Nephron (organoid): ENCODE results near the gene CABP4.
"Not testable (repeated sequence)": the region's sequence is repeated elsewhere in the genome, so short reads cannot be mapped to it uniquely, and the experiment has no call there.

Experiments used
- H3K27ac Mint-ChIP-seq, 3 experiments: 2 replicates each; pipeline ENCODE4 v1.8.0; 2020; ENCODE audit warnings: mixed read lengths in 3 of 3, mild to moderate bottlenecking in 2 of 3, moderate library complexity in 1 of 3
- H3K27me3 Mint-ChIP-seq: 2 replicates; pipeline ENCODE4 v1.8.0; 2021; ENCODE audit warnings: low read depth, mild to moderate bottlenecking, moderate library complexity, mixed read lengths
- H3K36me3 Mint-ChIP-seq: 2 replicates; pipeline ENCODE4 v1.8.0; 2020; ENCODE audit warnings: low read depth, mixed read lengths
- H3K4me1 Mint-ChIP-seq: 2 replicates; pipeline ENCODE4 v1.8.0; 2020; ENCODE audit warnings: mixed read lengths
- H3K4me3 Mint-ChIP-seq, 3 experiments: 2 replicates each; pipeline ENCODE4 v1.8.0; 2020; ENCODE audit warnings: mild to moderate bottlenecking in 3 of 3, mixed read lengths in 3 of 3, moderate library complexity in 2 of 3
- H3K9me3 Mint-ChIP-seq: 2 replicates; pipeline ENCODE4 v1.8.0; 2020; ENCODE audit warnings: mixed read lengths
- TF ChIP-seq, protein P1 (sequence below), 3 experiments: fragments of 200-600 bp; sonication (generic); IDR thresholded peaks; one replicate each; pipeline ENCODE4 v1.5.0; 2021; ENCODE audit warnings: antibody characterized with exemption in 3 of 3; ENCODE audit not compliant: unreplicated experiment in 3 of 3

CABP4 gene

DNA sequence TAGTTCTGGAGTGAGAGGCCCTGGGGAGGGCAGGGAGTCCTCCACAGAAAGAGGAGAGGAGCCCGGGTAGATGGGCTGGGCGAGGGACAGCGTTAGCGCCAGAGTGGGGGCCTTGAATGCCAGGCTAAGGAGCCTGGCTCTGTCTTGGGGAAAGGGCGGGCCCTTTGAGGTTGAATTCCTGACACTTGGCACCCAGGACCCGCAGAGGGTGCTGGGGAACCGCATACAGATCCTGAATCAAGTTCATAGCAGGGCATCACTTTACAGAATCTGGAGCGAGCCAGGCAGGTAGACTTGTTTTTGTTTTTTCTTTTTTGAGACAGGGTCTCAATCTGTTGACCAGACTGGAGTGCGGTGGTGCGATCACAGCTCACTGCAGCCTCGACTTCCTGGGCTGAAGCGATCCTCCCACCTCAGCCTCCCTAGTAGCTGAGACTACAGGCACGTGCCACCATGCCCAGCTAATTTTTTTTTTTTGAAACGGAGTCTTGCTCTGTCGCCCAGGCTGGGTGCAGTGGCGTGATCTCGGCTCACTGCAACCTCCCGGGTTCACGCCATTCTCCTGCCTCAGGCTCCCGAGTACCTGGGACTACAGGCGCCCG lies 33.6 kb upstream of the CABP4 start:
- TF ChIP-seq, protein P1, sequence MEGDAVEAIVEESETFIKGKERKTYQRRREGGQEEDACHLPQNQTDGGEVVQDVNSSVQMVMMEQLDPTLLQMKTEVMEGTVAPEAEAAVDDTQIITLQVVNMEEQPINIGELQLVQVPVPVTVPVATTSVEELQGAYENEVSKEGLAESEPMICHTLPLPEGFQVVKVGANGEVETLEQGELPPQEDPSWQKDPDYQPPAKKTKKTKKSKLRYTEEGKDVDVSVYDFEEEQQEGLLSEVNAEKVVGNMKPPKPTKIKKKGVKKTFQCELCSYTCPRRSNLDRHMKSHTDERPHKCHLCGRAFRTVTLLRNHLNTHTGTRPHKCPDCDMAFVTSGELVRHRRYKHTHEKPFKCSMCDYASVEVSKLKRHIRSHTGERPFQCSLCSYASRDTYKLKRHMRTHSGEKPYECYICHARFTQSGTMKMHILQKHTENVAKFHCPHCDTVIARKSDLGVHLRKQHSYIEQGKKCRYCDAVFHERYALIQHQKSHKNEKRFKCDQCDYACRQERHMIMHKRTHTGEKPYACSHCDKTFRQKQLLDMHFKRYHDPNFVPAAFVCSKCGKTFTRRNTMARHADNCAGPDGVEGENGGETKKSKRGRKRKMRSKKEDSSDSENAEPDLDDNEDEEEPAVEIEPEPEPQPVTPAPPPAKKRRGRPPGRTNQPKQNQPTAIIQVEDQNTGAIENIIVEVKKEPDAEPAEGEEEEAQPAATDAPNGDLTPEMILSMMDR (IDR thresholded peaks at IDR 0.05; ENCODE audit: unreplicated experiment in 3 of 3) = no peak
- H3K27ac Mint-ChIP-seq = peak overlapping the region; percentile 55 to 93 (median 90)
- no peaks in the 10 kb centered on the region for H3K9me3 Mint-ChIP-seq
- H3K4me3 Mint-ChIP-seq = peak overlapping the region; percentile 72 to 82 (median 77)
- H3K36me3 Mint-ChIP-seq = no peaks in the 10 kb centered on the region
- H3K27me3 Mint-ChIP-seq = peaks cover 10% of the 10 kb centered on the region
- H3K4me1 Mint-ChIP-seq = peaks cover 13% of the 10 kb centered on the region

DNA sequence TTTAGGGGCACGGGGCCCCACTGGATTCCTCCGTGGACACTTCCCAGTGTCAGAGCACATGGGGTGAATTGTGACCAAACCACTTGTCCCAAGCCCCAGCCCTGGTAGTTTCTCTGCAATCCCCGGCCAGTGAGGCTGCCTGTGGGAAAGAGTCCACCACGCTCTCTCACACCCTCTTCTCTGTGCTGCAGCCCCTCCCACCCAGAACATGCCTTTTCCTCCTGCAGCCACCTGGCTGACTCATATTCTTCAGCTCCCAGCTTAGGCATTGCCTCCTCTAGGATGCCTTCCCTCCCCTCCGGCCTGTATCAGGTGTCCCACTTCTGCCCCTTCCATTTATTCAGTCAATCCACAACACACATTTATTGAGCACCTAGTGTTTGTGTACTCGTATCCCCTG lies 32.3 kb upstream of the CABP4 start:
- Mint-ChIP-seq H3K27me3 (peaks cover 2% of the 10 kb centered on the region), H3K4me1 (peaks cover 8% of the 10 kb centered on the region), H3K4me3 (peak overlapping the region; percentile 49 to 62 (median 49)), H3K27ac (peak overlapping the region in 2 of 3 experiments; percentile 53 to 74), H3K36me3 (no peaks in the 10 kb centered on the region), H3K9me3 (no peaks in the 10 kb centered on the region)
- TF ChIP-seq, protein P1 (IDR thresholded peaks at IDR 0.05; ENCODE audit: unreplicated experiment in 3 of 3) = no peak

DNA sequence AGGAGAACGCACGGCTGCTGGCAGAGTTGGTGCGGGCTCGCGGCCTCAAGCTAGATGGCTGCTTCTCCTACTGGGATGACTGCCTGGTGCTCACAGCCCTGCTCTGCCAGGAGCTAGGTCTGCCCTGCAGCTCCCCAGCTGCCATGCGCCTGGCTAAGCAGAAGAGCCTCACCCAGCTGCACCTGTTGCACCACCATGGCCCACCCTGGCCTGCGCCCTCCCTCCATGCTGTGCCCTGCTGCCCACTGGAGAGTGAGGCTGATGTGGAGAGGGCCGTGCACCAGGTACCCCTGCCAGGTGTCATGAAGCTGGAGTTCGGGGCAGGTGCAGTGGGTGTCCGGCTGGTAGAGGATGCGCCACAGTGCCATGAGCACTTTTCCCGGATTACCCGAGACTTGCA lies 31.7 kb upstream of the CABP4 start:
- Mint-ChIP-seq H3K4me1 (peaks cover 7% of the 10 kb centered on the region), H3K4me3 (no peak overlapping the region), H3K36me3 (no peaks in the 10 kb centered on the region), H3K27ac (no peak overlapping the region), H3K27me3 (no peaks in the 10 kb centered on the region), H3K9me3 (no peaks in the 10 kb centered on the region)
- TF ChIP-seq, protein P1 (IDR thresholded peaks at IDR 0.05; ENCODE audit: unreplicated experiment in 3 of 3) = no peak

DNA sequence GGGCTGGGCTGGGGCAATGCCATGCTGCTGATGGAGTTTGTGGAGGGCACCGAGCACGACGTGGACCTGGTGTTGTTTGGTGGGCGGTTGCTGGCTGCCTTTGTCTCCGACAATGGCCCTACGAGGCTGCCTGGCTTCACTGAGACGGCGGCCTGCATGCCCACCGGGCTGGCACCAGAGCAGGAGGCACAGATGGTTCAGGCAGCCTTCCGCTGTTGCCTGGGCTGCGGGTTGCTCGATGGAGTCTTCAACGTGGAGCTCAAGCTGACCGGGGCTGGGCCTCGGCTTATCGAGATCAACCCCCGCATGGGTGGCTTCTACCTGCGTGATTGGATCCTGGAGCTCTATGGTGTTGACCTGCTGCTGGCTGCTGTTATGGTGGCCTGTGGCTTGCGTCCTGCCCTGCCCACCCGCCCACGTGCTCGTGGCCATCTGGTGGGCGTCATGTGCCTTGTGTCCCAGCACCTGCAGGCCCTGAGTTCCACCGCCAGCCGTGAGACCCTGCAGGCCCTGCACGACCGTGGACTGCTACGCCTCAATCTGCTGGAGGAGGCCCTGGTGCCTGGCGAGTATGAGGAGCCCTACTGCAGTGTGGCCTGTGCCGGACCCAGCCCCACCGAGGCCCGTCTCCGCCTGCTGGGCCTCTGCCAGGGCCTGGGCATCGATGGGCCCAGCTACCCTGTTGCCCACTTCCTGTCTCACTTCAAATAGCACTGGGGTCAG lies 31.1 kb upstream of the CABP4 start:
- Mint-ChIP-seq H3K27me3 (no peaks in the 10 kb centered on the region), H3K36me3 (no peaks in the 10 kb centered on the region), H3K4me1 (peaks cover 7% of the 10 kb centered on the region), H3K27ac (no peak overlapping the region), H3K9me3 (no peaks in the 10 kb centered on the region), H3K4me3 (no peak overlapping the region)
- TF ChIP-seq, protein P1 (IDR thresholded peaks at IDR 0.05; ENCODE audit: unreplicated experiment in 3 of 3) = no peak

DNA sequence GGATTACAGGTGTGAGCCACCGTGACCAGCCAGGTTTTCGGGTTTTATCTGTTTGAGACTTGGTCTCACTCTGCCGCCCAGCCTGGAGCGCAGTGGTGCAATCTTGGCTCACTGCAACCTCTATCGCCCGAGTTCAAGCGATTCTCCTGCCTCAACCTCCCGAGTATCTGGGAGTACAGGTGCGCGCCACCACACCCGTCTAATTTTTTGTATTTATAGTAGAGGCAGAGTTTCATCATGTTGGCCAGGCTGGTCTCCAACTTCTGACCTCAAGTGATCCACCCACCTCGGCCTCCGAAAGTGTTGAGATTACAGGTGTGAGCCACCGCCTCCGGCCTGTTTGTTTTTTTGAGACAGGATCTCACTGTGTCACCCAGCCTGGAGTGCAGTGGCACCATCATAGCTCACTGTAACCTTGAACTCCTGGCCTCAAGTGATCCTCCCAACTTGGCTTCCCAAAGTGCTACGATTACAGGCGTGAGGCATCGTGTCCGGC lies 27.7 kb upstream of the CABP4 start:
- Mint-ChIP-seq H3K27ac (peak overlapping the region; percentile 92 to 98 (median 94)), H3K4me3 (peak overlapping the region; percentile 90 to 96 (median 95))
- not testable (repeated sequence) for H3K36me3 Mint-ChIP-seq, H3K4me1 Mint-ChIP-seq, H3K27me3 Mint-ChIP-seq, H3K9me3 Mint-ChIP-seq

DNA sequence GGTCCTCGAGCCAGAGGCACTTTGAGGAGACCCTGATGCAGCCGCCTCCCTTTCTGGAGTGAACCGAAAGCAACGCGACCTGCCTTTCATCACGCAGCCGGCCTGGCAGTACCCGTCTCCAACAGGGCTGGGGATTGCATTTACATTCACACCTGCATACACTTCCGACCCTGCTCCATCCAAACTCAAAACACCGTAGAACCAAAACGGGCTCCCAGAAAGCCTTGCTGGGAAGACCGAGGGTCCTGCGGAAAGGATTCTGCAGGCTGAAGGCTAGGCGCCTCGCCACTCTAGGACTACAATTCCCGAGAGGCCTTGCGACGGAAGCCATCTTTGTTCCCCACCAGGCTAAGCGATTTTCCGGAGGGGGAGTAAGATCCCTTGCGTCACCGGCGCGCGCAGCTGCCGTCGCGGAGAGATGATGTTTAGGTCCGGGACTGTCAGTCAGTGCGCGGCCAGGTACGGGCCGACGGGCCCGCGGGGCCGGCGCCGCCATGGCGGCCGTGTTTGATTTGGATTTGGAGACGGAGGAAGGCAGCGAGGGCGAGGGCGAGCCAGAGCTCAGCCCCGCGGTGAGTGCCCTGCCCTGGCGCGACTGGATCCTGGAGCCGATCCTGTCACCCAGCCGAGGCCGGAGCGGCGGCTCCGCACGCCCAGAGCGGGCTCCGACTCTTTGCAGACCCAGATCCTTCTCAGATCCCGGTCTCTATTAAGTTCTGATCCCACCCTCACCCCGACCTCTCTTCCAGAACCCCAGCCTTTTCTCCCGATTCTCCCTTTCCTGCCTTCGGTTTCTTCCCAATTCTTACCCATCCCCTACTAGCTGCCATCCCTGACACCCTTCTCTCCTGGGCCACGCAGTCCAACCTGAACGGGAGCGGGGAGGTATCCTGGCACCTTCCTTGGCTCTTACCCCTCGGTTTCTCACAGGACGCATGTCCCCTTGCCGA lies 26.8 kb upstream of the CABP4 start, which contains the start of gene RPS6KB2:
Gene RPS6KB2 (plus strand): TSS at position 443 of the 950 bp plus-strand sequence. CDS start 52 bp downstream, at position 495.
- peak within 1 kb of the TSS; percentile 90 to 96 (median 95) for H3K4me3 Mint-ChIP-seq
- H3K27ac Mint-ChIP-seq = peak within 1 kb of the TSS; percentile 92 to 98 (median 94)
- no peaks in the 10 kb centered on the region for H3K9me3 Mint-ChIP-seq
- no peaks in the 10 kb centered on the region for H3K27me3 Mint-ChIP-seq
- peaks cover 11% of the 10 kb centered on the region for H3K36me3 Mint-ChIP-seq
- H3K4me1 Mint-ChIP-seq = peaks cover 7% of the 10 kb centered on the region
- TF ChIP-seq, protein P1 (IDR thresholded peaks at IDR 0.05; ENCODE audit: unreplicated experiment in 3 of 3) = no peak
